Activated CD4-positive, alpha-beta T cell treated with anti-CD3 and anti-CD28 coated beads for 1 hour (primary cell): ENCODE measurements around the gene NTHL1.

Experiments used
- DNase-seq: peaks from one replicate; pipeline ENCODE4 v3.0.0-alpha.2; 2020

The NTHL1 gene

DNA sequence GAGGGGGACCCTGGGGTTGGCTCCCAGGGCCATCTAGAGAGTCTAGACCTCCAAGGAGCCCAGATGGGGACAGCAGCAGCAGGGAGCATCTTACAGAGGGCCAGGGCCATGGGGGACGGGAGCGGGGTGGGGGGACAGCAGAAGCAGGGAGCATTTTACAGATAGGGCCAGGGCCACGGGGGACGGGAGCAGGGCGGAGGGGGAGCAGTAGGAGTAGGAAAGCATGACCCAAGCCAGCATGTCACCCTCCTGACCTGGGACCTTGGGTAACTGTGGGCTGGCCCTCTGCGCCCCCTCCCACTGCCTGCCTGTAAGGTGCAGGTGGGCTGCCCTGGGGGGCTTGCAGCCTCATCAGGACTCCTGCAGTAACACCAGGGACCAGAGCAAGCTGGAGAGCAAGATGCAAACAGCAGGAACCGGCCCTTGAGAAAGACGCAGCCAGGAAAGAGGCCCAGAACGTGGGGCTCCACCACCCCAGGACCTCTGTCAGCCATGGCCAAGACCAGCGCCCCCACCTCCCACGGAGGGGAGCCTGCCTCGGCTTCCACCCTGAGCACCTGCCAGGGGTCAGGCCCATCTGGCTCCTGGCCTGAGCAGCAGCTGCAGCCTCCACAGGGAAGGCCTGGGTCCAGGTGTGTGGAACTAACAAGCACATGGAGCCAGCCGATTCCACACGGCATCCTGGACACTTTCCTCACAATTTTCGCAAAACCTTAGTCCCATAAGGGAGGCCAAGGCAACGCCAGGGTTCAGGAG, 40.4 kb downstream of the NTHL1 start:
- DNase-seq: no peak

- DNase-seq: no peak
Measured at GRCh38 chr16:2006317-2006716, 41.3 kb downstream of the NTHL1 start.

- no peak for DNase-seq
Measured at GRCh38 chr16:2005646-2006045, 42.0 kb downstream of the NTHL1 start.

DNA sequence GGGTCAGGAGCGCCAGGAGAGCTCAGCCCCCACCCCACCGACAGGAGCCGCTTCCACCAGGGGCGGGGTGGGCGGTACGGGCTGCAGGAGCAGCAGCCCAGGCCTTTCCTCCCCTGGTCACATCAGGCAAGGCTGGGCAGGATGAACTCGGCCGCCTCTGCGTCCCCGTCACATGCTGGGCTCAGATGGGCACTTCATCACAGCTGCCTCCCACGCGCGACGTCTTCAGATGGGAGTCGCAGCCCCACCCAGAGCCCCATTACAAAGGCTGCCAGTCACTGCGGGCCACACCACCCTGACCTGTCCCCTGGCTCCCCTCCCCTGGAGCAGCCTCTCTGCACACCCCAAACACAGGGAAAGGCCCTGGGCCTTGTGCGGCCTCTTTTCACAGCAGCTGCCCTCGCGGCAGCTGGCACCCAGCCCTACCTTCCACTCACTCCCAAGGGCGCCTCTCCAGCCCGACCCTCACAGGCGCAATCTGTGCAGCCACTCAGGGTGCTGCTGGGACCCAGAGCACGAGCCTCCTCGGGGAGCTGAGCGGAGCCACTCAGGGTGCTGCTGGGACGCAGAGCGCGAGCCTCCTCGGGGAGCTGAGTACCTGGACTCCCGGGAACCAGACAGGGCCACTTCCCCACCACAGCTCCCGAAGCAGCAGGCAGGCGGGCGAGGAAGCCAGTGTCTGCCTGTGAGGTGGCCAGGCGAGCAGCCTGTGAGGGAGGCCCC, 42.7 kb downstream of the NTHL1 start:
- DNase-seq: no peak

DNA sequence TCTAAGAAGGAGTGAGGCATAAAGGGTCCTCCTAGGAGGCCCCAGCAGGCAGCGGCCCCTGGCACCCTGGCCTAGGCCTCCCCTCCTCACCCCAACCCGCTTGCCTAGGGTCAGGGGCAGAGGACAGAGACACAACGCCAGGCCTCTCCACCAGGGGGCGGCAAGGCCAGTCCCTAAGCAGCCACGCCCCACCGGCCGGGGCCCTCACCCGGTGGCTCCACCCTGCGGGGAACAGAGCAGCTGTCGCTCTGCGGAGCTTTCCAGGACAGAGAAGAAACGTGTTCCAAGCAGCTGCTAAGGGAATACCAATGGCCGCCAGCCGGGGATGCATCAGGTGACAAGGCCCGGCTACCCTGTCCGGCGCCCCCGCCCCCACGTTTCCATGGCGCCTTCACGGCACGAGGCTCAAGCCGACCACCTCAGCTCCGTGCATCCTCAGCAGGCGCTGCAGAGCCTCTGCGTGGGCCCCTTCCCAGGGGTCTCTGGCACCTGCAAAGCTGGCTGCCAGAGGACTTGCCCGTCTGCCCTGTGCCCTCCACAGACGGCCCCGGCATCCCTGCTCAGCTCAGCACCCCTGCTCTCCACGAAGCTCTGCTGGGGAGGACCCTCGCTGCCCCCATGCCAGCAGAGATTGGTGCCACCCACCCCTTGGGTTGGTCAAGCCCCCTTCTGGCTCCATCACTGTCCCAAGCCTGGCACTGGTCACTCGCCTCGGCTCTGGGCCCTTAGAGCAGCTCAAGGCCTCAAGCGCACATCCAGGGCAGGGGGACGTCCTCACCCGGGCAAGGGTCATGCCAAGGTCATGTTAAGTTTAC, 43.6 kb downstream of the NTHL1 start:
- peak; percentile 73 for DNase-seq

DNA sequence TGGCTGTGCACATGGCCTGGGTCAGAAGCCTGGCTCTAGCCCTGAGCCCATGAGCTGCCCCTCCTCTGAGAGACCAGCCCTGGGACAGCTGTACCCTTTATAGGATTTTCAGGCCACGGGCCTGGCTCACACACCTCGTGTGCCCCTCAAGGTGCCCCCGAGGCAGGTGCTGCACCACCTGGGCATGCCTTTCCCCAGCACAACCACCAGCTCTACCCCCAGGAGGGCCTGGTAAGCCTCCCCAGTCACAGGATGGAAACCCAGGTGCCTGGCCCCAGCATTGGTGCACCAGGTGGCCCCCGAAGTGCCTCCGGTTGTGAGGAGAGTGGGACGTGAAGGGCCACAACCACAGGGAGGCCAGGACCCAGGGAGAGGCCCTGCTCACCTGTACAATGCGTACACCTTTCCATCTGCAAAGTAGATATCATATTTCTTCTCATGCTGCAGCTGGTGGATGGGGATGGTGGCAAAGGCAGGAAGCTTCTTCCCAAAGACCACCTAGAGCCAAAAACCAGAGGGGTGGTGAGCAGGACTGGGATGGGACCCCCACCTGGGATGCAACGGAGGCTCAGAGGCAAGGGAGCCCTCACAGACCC, 44.3 kb downstream of the NTHL1 start:
- no peak for DNase-seq

GRCh38 chr16:2002406-2003230, 45.0 kb downstream of the NTHL1 start:
- no peak for DNase-seq

- DNase-seq: no peak
Measured at GRCh38 chr16:2001456-2002355, 45.9 kb downstream of the NTHL1 start.

- no peak for DNase-seq
Measured at GRCh38 chr16:2001035-2001434, 46.6 kb downstream of the NTHL1 start.

DNA sequence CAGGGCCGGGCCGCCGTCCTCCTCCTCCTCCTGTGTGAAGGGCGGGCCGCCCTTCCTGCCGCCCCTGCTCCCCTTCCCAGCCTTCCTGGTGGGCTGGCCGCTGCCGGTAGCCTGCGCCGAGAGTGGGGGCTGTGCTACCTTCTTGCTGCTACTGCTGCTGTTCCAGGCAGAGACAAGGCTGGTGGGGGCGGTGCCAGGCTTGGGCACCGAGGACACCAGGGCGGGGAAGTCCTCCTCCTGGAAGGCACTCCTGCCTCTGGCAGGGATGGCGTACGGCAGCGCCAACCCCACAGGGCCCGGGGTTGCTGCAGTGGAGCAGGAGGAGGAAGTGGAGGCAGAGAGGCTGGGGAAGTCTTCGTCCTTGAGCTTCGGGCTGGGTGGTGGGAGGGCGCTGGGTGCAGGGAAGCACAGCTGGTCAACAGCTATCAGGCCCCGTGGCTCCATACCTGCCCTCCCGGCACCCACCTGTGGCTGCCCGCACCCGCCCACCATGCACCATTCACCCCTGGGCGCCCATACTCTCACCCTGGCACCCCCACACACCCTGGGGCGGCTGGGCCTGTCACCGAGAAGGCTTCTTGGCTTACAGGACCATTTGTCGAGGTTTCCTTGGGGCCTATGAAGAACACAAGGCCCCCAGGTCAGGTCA, 47.6 kb downstream of the NTHL1 start:
- no peak for DNase-seq

DNA sequence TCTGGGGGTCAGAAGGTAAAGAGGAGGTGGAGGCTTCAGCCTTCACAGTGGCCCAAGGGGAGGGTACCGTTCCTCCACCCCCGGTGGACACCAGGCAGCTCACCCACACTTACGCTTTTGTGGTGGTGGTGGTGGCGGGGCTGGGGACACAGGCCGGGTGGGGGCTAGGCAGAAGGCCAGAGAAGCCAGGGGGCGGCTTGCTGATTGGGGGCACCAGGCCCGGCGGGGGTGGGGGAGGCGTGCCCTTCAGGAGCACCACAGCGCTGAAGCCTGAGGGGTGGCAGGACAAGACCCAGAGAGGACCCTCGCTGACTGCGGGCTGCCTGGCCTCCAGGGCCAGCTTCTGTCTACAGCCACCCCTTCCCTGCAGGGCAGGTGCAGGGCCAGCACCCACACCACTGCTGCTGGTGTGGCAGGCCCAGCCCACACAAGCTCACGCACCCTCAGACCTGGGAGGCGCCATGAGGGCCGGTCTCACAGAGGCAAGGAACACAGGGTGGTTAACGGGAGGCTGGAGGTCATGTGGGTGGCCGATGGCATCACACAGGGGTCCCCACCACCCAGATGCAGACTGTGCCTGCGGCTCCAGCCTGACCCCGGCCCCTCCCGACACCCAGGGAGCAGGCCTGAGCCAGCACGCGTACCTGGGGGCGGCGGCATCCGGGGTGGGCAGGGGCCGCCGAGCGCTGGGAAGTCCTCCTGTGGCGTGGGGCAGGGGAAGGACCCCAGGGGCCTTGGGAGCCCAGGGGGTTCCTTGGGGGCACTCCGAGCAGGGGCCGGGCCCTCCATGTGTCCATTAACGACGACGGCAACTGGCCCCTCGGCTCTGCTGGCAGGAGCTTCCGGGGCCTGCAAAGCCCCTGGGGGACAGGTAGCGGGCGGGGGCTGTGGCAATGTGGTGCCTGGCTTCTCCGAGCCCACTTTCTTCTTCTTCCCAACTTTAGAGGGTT, 48.5 kb downstream of the NTHL1 start:
- no peak for DNase-seq

GRCh38 chr16:1998360-1998835, 49.2 kb downstream of the NTHL1 start:
- DNase-seq: no peak

- no peak for DNase-seq
Measured at GRCh38 chr16:1997494-1998359, 49.9 kb downstream of the NTHL1 start.

GRCh38 chr16:1993731-1994131, 53.9 kb downstream of the NTHL1 start:
- no peak for DNase-seq

- no peak for DNase-seq
Measured at GRCh38 chr16:1992704-1993317, 54.8 kb downstream of the NTHL1 start.

- peak; percentile 97 for DNase-seq
Measured at GRCh38 chr16:1991948-1992703, 55.5 kb downstream of the NTHL1 start.

GRCh38 chr16:1991588-1991947, 56.1 kb downstream of the NTHL1 start:
- DNase-seq: no peak
